Measurements from ENCODE around the gene CYB561D2.

The CYB561D2 gene

GRCh38 chr3:50352781-50353180 is 2.1 kb downstream of the CYB561D2 start:
- Histone ChIP-seq H3K4me2 (ENCODE audit: low read length) (no peak overlapping the region), H3F3A (ENCODE audit: insufficient read depth, low read length) (no peaks in the 10 kb centered on the region), H3K9ac (ENCODE audit: low read length) (no peak overlapping the region), H3K79me2 (ENCODE audit: insufficient read depth, low read length) (no peaks in the 10 kb centered on the region), H4K20me1 (ENCODE audit: insufficient read depth, low read length) (no peaks in the 10 kb centered on the region), H3K36me3 (ENCODE audit: insufficient read depth, low read length) (peaks cover 45% of the 10 kb centered on the region; the same call in 1 of the 2 replicates), H2AFZ (ENCODE audit: low read length) (no peak overlapping the region), H3K9me3 (ENCODE audit: low read length) (no peaks in the 10 kb centered on the region), H3K9me2 (ENCODE audit: low read depth, low read length) (no peaks in the 10 kb centered on the region), H3K4me3 (ENCODE audit: low read depth, low read length, poor library complexity, severe bottlenecking) (no peak overlapping the region), H3K27ac (ENCODE audit: low read depth, low read length, poor library complexity, severe bottlenecking) (no peak overlapping the region), H3K27me3 (ENCODE audit: insufficient read depth, low read length) (no peaks in the 10 kb centered on the region), H3K4me1 (ENCODE audit: insufficient read depth, low read length, severe bottlenecking) (peaks cover 47% of the 10 kb centered on the region)
- TF ChIP-seq EZH2 (IDR thresholded peaks at IDR 0.05; ENCODE audit: borderline replicate concordance, low read length) (no peak), CTCF (IDR thresholded peaks at IDR 0.05; ENCODE audit: low read length) (peak; percentile 42; the same call in 1 of the 2 replicates)

GRCh38 chr3:50353245-50354004 is 2.8 kb downstream of the CYB561D2 start:
- no peaks in the 10 kb centered on the region for H3K9me2 ChIP-seq (ENCODE audit: low read depth, low read length)
- no peaks in the 10 kb centered on the region for H4K20me1 ChIP-seq (ENCODE audit: insufficient read depth, low read length)
- TF ChIP-seq CTCF (IDR thresholded peaks at IDR 0.05; ENCODE audit: low read length): no peak
- no peak for TF ChIP-seq EZH2 (IDR thresholded peaks at IDR 0.05; ENCODE audit: borderline replicate concordance, low read length)
- H3K4me1 ChIP-seq (ENCODE audit: insufficient read depth, low read length, severe bottlenecking): peaks cover 54% of the 10 kb centered on the region
- H2AFZ ChIP-seq (ENCODE audit: low read length): no peak overlapping the region
- no peaks in the 10 kb centered on the region for H3K9me3 ChIP-seq (ENCODE audit: low read length)
- no peaks in the 10 kb centered on the region for H3F3A ChIP-seq (ENCODE audit: insufficient read depth, low read length)
- H3K4me3 ChIP-seq (ENCODE audit: low read depth, low read length, poor library complexity, severe bottlenecking): no peak overlapping the region
- no peaks in the 10 kb centered on the region for H3K79me2 ChIP-seq (ENCODE audit: insufficient read depth, low read length)
- H3K27ac ChIP-seq (ENCODE audit: low read depth, low read length, poor library complexity, severe bottlenecking): no peak overlapping the region
- peaks cover 38% of the 10 kb centered on the region; the same call in 1 of the 2 replicates for H3K36me3 ChIP-seq (ENCODE audit: insufficient read depth, low read length)
- no peaks in the 10 kb centered on the region for H3K27me3 ChIP-seq (ENCODE audit: insufficient read depth, low read length)
- H3K4me2 ChIP-seq (ENCODE audit: low read length): no peak overlapping the region
- H3K9ac ChIP-seq (ENCODE audit: low read length): no peak overlapping the region

GRCh38 chr3:50354186-50354764 is 3.6 kb downstream of the CYB561D2 start:
- H3K4me3 ChIP-seq (ENCODE audit: low read depth, low read length, poor library complexity, severe bottlenecking): no peak overlapping the region

More at GRCh38 chr3:50354186-50354764, 3.6 kb downstream of the CYB561D2 start:
- H4K20me1 ChIP-seq (ENCODE audit: insufficient read depth, low read length): no peaks in the 10 kb centered on the region
- H3K4me1 ChIP-seq (ENCODE audit: insufficient read depth, low read length, severe bottlenecking): peaks cover 52% of the 10 kb centered on the region
- H3K36me3 ChIP-seq (ENCODE audit: insufficient read depth, low read length): peaks cover 32% of the 10 kb centered on the region; the same call in 1 of the 2 replicates
- H3K27me3 ChIP-seq (ENCODE audit: insufficient read depth, low read length): no peaks in the 10 kb centered on the region
- no peak overlapping the region for H2AFZ ChIP-seq (ENCODE audit: low read length)
- no peaks in the 10 kb centered on the region for H3F3A ChIP-seq (ENCODE audit: insufficient read depth, low read length)
- H3K9ac ChIP-seq (ENCODE audit: low read length): no peak overlapping the region
- H3K79me2 ChIP-seq (ENCODE audit: insufficient read depth, low read length): no peaks in the 10 kb centered on the region
- H3K9me2 ChIP-seq (ENCODE audit: low read depth, low read length): no peaks in the 10 kb centered on the region
- no peak overlapping the region for H3K27ac ChIP-seq (ENCODE audit: low read depth, low read length, poor library complexity, severe bottlenecking)
- TF ChIP-seq EZH2 (IDR thresholded peaks at IDR 0.05; ENCODE audit: borderline replicate concordance, low read length) (no peak), CTCF (IDR thresholded peaks at IDR 0.05; ENCODE audit: low read length) (no peak)
- no peak overlapping the region for H3K4me2 ChIP-seq (ENCODE audit: low read length)
- H3K9me3 ChIP-seq (ENCODE audit: low read length): no peaks in the 10 kb centered on the region
